NCI-H187 treated with DMSO at 0.1 percent for 48 hours (cell line): ENCODE results near the gene CDY2B.
"Not testable (repeated sequence)": the region's sequence is repeated elsewhere in the genome, so short reads cannot be mapped to it uniquely, and the experiment has no call there.

ENCODE experiments used
- DNase-seq: peaks from one replicate; lab custom pipeline; 2025; lab: John Stamatoyannopoulos, UW

Gene CDY2B

DNA sequence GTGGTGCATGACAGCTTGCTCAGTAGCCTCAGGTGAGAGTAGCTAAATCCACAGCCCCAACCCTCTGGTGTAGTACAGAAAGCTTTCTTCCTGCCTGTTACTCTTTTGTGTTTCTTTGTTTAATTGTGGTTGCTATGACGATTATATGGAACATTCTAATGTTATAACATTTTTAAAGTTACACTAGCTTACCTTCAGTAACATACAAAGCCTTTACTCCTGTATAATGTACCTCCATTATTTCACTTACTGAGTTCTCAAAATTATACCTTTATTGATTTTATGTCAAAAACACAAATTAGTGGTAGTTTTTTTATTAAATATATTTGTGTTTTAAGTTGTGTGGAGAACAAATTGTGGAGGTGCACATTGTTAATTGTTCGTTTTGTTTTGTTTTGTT is at the start of gene CDY2B:
CDY2B (minus strand) TSS at position 101 of the 400 bp plus-strand sequence. CDS start 328 bp downstream, outside the sequence.
- DNase-seq = not testable (repeated sequence)

GRCh38 chrY:17908009-17908408 is 28.0 kb upstream of the CDY2B start:
- DNase-seq = not testable (repeated sequence)

- DNase-seq = not testable (repeated sequence)
Measured at GRCh38 chrY:17907351-17907750, 27.3 kb upstream of the CDY2B start.

DNA sequence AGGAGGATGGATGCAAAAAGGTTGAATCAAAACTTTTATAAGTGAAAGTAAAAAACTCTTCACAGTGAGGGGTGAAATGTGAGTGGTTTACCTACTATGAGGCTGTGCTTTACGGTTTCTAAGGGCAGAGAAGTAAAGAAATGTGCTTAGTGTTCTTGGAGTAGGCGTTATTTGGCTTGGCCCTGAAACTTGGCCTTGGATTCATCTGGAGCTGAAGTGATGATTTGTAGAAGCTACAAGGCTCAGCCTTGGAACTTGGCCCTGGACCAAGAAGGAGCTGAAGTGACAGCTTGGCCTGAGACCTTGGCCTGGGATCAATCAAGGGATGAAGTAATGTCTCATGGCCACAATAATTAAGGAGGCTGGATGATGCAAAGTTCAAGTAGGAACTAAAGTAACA is 1.7 kb upstream of the CDY2B start:
- not testable (repeated sequence) for DNase-seq

GRCh38 chrY:17876767-17877166 is 3.3 kb downstream of the CDY2B start:
- DNase-seq = not testable (repeated sequence)

GRCh38 chrY:17875401-17875800 is 4.6 kb downstream of the CDY2B start:
- DNase-seq = not testable (repeated sequence)

- not testable (repeated sequence) for DNase-seq
Measured at GRCh38 chrY:17871194-17871903, 8.7 kb downstream of the CDY2B start.

DNA sequence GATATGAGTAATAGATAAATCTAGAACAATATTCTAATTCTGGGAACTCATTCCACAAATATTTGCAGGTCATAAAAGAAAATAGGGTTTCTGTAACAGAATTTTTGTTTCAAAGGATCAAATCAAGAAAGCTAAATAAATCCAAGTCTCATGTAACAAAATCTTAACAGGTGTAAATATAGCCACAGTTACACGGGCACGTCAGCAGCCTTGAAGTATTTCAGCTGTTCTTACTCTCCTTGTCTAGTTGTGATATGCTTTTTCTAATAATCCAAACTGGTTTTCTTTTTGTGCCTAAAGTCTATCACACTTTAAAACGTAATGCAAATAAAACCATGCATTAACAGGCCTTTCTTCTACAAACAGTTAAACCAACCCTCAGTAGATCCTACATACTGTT is 9.3 kb downstream of the CDY2B start:
- not testable (repeated sequence) for DNase-seq

DNA sequence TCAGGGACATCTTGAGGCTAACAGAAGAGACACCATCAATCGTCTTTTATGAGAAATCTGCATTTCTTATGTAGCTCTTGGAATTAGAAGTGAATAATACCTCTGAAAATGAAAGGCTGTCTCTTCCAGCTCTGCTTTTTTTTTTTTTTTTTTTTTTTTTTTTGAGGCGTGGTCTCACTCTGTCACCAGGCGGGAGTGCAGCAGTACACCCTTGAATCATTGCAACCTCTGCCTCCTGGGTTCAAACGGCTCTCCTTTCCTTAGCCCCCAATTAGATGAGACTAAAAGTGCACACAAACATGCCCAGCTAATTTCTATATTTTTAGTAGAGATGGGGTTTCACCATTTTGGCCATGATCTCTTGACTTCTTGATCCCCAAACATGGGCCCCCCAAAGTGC is 12.2 kb downstream of the CDY2B start:
- DNase-seq = not testable (repeated sequence)

GRCh38 chrY:17860634-17861033 is 19.4 kb downstream of the CDY2B start:
- not testable (repeated sequence) for DNase-seq

DNA sequence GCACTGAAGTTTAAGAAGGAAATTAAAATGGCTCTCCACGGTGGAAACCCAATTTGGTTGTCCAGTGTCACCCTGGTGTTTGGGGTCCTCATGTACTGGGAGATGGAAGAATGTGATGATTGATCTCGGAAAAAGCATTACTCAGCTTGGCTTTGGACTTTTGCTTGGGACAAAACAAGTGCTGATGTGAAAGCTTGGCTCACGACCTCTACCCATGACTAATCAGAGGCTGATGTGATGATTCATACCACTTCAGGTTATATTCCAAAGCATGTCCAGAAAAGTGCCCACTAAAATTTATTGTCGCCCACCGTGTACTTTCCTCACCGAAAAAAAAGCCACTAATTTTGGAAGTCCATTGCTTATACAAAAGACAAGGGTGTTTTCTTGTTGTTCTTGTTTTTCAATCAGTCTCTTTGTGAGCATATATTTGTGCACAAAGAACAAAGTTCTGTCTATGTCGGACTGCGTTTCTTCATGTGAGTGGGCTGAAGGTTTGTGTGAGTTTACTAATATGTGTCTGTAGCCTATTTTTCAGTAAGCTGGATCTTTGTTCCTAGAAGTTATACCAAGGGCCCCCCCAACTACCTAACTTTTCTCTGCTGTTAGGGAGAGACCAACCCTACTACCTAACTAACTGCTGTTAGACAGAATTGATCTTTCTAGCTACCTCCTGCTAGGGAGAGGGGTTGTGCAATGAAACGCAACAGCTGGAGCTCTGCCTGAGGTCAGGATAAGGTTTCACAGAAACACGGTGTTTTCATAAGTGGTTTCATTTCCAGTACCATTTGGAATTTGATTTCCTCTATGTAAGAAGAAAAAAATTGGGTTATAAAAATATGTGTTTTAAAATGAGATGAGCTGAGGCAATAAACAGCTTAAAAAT is 22.8 kb downstream of the CDY2B start:
- DNase-seq = not testable (repeated sequence)

DNA sequence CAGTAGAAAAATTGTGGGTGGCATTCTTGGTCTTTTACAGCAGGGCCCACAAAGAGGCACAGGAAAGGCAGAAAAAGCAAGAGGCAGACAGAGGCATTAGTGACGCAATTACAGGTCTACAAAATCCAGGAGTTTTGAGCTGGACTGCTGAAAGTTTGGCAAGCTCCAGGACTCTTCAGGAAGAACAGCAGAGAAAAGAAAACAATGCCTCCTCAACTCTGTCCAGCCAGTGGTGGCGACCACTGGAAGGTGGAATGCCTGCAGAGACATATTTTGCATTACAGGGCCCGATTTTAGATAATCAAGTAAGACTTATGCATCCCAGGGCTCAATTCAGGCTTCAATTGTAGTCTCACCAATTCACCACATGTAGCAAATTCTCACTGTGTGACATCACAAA is 23.5 kb downstream of the CDY2B start:
- not testable (repeated sequence) for DNase-seq

DNA sequence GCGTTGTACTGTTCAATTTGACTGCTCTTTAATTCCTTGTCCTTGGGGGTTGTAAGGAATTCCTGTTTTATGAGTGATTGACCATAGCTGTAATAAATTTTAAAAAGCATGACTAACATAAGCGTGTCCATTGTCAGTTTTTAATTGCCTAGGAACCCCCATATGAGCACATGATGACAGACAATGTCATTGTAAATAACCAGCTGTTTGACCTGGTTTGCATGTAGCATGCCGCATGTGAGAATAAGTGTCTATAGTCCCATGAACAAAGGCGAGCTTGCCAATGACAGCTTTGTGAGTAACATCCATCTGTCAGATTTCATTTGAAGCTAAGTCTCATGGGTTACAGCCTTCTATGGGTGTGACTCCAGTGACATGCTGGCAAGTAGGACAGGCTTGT is 30.9 kb downstream of the CDY2B start:
- DNase-seq = not testable (repeated sequence)

- not testable (repeated sequence) for DNase-seq
Measured at GRCh38 chrY:17832149-17832548, 47.9 kb downstream of the CDY2B start.
